GM21576 (cell line): ENCODE data around the gene SLC7A1.

ENCODE experiments used
- ATAC-seq: cut with Tn5 transposase; IDR thresholded peaks from one replicate; pipeline ENCODE4 v1.9.1; 2021; ENCODE audit warnings: mild to moderate bottlenecking, moderate library complexity; ENCODE audit not compliant: unreplicated experiment

SLC7A1 gene

DNA sequence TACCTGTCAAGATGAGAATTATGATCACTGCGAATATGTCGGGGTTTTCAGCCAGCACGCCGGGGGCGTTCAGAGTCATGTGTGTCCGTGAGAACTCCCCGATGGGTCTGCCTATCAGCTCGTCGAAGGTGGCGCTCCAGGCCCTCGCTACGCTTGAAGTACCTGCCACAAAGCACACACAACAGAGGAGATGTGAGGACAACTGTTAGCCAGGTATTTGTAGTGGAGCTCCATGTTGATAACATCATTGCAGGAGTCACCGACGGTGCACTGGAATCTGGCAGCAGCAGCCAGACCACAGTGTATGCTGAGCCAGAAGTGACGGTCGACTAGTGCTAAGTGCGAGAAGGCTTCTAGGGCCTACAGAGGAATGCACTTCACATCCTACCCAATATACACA, 62.7 kb downstream of the SLC7A1 start:
- ATAC-seq = no peak

DNA sequence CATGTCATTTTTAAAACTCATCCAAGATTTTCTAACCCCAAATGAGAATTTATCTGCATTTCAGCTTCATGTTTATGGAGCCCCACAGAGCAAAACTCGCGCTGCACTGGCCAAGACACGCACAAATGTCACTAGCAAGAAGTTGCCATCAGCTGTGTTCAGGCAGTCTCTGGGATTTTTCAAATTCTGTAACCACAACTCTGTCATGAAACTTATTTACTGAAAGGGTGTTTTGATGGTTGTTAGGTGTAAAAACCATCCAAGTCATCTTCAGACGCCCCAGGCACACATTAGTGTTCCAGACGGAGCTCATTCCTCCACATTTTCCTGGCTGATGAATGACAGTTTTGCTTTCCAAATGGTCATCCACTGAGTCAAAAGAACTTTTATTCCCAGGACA, 63.4 kb downstream of the SLC7A1 start:
- ATAC-seq = no peak

- ATAC-seq = no peak
These were observed 64.6 kb downstream of the SLC7A1 start for GRCh38 chr13:29530901-29531300.

DNA sequence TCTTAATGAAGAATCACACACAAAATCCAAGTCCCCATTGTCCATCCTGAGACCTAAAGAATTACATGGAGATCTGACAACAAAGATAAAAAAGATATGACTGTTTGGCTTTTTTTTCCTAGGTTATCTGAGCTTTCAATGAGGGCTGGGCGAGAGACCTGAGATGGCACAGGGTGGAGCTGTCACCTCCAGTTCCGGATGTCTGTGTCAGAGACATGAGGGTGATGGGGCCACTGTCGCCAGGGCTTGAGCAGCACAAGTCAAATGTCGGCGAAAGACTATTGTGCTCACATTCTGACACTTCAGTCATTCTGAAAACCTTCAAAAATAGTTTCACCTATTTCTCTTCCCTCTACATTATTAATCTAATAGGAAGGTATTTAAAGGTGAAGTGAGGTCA, 65.7 kb downstream of the SLC7A1 start:
- ATAC-seq = no peak

GRCh38 chr13:29527916-29528315, 67.6 kb downstream of the SLC7A1 start:
- ATAC-seq = no peak

GRCh38 chr13:29527511-29527910, 68.0 kb downstream of the SLC7A1 start:
- ATAC-seq = no peak

- ATAC-seq = no peak
These were observed 68.7 kb downstream of the SLC7A1 start for GRCh38 chr13:29526741-29527140.

DNA sequence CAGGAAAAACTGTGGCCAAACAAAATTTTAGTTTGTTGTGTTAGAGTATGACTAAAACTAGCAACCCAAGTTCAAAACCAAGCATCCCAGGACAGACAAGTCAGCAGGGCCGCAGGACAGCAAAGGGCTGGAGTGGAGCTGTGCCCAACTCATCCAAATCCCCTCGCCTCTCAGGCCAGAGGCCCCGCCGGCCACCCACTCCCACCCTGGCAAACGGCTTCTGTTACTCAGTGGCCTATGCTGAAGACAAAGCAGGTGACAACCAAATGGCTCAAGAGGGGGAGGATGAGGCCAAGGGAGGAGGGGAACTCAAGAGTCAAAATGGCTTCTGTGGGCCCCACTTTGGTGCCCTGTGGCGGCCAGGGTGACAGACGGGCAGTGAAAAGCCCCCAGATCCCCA, 69.7 kb downstream of the SLC7A1 start:
- ATAC-seq = no peak

DNA sequence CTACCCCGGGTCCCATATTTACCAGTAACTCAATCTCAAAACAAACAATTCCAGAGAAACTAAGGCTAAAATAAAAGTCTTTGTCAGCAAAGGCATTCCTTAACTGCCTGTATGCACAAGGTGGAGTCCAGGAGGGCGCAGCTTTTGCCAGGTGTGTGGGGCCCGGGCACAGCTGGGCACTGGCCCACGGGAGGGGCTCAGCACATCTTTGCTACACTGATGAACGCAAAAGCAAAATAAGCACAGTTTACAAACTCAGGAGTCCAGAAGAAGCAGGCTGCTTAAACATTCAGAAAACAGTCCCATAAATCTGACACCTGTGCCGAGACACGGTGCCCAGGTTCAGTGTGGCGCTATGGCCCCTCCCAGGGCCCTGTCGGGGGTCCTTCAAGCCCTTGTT, 70.8 kb downstream of the SLC7A1 start:
- ATAC-seq = no peak

DNA sequence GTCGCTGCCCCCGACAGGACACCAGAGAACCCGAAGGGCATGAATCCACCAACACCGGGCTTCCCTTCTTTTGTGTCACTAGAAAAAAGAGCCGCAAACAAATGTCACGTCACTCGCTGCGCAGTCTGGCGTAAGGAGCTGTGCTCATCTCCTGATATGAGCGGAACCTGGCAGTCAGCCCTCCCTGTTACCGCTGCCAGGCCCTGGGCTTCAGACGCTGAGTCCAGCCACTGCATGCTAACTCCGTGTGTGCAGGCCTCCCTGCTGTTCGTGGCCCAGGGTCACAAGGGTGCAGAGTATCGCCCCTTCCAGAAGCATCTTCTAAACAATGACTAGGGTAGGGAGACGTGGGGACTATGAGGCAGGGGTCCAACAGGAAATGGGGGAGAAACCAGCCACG, 71.3 kb downstream of the SLC7A1 start:
- no peak for ATAC-seq

DNA sequence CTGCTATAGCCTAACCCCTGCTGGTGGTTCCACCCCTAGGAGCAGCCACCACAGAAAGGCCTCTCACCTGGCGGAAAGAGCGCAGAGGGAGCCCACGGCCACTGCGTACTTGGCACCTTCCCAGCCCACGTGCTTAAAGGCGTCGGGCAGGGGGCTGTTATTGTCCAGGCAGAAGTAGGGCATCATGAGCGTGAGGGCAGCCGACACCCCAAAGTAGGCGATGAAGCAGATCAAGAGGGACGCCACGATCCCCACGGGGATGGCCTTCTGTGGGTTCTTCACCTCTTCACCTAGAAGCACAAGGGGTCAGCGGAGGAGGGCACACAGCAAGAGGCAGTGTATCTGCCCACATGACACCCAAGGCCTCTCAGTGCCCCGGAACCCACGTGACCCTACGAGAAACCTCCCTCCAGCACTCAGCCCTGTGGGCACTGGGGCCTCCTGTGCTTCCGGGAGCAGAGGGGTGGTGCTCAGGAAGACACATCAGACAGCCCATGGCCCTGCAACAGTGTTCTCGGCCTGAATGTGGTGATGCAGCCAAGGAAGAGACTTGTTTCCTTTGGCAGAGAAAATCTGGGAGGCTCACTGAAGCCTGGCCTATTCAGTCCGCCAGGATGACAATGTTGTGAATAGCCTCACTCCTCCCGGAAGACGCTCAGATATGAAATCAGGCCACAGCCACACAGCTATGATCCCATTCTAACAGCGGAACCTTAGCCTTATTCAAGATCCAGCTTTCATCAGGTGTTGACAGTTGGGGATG, 72.1 kb downstream of the SLC7A1 start:
- no peak for ATAC-seq

- ATAC-seq = no peak
These were observed 73.3 kb downstream of the SLC7A1 start for GRCh38 chr13:29522044-29522685.

DNA sequence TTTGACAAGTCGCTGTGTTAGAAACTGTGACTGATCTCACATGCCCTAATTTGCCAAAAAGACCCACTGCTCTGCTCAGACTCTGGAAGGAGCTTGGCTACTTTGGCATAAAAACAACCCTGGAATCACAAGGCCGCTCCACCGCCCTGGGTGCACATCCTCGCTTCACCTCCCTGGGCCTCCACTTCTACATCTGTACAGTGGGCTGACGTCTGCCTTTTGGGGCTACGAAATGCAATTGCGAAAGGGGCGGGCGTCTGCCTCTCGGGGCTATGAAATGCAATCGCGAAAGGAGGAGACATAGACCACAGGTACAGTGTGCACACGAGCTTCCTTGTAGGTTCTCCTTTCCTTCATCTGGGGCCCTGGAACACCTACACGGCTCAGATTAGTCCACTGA, 74.2 kb downstream of the SLC7A1 start:
- no peak for ATAC-seq

DNA sequence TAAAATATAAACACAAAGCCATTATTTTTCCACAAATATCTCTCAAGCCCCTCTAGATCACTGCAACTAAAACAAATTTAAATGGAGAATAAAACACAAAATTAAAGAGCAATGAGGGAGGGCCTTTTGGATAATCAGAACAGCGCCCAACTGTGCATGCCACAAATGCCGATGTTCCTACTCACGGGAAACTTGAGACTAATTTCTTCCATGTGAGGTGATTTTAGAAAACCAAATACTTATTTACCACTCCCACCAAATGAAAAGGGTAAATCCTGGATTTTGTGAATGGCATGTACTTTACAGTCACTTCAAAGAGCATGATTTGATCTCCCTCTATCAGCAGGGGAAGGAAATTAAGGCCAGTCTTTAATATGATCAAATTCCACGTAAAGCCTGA, 74.8 kb downstream of the SLC7A1 start:
- no peak for ATAC-seq

DNA sequence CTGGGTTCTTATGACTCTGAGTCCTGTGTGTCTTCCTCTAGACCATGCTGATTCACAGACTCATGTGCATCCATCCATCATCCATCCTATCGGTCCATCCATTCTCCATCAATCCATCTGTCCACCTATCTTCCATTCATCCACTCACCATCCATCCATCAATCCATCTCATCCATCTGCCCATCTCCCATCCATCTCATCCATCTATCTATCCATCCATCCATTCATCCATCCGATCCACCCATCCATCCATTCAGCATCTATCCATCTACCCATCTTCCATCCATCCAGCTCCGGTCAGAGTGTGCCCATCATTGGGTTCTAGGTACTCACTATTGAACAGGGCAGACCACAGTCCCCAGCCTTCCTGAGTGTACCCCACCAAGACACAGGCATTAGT, 75.6 kb downstream of the SLC7A1 start:
- no peak for ATAC-seq

DNA sequence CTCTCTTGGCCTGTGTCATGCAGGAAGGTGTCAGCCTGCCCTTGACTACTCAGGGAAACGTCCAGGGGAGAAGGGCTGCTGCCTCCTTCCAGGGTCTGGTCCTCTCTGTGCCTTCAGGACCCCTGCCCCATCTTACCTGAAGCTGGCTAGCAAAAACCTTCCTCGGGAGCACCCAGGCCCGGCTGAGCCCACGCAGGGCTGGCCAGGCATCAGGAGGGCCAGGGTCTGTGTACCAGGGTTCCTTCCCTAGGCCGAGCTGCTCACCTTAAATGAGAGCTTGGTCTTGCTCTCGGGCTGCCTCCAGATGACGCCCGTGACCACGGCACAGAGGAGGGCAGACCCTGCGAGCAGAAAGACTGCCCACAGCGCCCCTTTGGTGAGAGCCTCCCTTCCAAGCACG, 78.6 kb downstream of the SLC7A1 start:
- no peak for ATAC-seq

GRCh38 chr13:29516012-29516411, 79.5 kb downstream of the SLC7A1 start:
- no peak for ATAC-seq

DNA sequence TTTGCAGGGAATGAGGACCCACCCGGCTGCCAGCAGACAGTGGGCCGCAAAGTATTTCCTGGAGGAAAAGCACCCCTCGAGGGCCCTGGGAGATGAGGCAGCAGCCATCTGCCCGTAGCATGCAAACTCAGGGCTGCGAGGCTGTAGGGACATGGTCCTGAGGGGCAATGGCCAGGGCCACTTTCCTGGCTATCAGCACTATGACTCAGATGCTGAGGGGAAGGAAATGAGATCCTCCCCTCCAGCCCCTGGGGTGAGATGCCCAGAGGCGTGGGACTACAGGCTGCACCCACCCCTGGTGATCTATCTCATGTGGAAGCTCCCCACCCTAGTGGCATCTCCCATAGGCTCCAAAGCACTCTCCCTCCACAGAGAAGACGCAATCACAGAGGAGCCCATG, 80.1 kb downstream of the SLC7A1 start:
- no peak for ATAC-seq

GRCh38 chr13:29514720-29515310, 80.7 kb downstream of the SLC7A1 start:
- ATAC-seq = no peak

GRCh38 chr13:29513981-29514719, 81.3 kb downstream of the SLC7A1 start:
- no peak for ATAC-seq
